Activated naive CD8-positive, alpha-beta T cell treated with anti-CD3 and anti-CD28 coated beads, Interleukin-2, amount 50 U/mL, for 16 hours (primary cell): ENCODE results near the gene TMC3.

Experiments used
- DNase-seq: peaks from one replicate; pipeline ENCODE4 v3.0.0-alpha.2; 2020; ENCODE audit warnings: low read depth, low spot score

Gene TMC3

DNA sequence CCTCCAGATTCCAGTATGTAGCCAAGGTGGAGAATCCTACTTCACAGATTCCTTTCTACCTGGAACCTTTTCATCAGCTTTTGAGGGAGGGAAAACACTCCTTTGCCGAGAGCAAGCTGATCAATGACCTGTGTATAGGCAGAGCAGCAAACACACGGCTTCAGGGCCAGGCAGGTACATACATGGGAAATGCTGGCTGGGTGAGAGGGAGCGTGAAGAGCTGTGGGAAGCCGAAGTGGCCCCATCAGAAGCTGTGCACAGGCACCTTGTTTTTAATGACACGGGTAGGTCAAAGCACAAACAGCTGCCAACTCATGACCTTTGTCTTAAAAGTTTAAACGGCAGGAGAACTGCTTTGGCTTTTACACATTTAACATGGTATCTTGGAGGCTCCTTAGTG, 75.4 kb downstream of the TMC3 start:
- no peak for DNase-seq

DNA sequence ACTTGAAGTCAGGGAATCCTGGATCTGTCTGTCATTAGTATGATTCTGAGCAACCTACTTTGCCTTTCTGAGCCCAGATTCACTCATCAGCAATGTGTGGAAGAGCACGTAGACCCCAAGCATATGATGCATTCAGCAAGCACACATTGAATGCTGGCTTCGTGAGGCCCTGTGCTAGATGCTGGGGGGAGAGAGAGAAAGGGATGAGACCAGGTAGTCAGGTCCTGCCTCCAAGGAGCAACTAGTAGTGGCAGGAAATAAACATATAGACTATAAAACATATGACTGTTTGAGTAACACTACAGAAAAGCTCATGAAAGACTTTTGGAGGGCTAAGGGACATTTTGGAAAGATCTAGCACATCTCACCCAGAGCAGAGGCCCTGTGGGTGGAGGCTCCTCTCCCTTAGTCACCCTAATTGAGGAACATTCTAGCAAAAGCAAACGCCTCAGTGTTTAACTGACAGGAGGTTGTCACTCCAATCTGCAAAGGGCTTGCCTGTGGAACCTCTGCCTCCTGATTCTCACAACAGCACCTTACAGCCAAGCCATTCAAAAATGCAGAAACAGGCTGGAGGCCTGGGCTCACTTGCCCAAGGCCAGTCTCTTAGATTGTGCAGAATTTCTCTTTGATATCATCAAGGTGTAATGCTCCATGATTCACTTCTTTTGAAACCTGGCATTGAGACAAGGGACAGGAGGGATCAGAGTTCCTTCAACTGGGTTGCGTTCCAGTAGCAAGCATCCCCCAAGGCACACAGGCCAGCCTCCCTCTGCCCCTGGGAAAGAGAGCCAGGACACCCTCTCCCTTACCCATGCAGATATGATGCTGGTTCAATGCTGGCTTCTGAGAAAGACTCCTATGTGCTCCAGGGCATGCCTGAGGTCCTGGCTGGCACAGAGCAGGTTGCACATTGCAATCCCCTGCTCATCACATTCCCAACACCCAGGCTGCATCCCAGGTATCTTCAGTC, 76.1 kb downstream of the TMC3 start:
- DNase-seq = no peak

DNA sequence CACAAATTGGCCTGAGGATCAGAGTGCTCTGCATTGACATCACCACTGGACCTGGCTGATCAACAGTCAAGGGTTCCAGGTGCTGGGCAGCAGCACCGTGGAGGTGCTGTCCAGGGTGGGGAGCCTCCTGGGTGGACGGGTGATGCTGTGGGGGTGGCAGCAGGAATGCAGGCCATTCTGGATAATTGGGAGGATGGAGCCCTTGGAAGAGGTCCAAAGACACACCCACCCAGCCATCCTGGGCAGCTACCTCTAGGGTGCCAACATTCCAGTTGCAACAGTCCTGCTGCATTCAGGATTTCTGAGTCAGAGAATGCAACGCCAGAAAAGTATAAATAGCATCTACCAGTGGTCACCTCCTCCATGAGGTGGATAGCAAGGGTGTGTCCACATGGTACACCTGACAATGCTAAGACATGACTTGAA, 76.9 kb downstream of the TMC3 start:
- DNase-seq = no peak

DNA sequence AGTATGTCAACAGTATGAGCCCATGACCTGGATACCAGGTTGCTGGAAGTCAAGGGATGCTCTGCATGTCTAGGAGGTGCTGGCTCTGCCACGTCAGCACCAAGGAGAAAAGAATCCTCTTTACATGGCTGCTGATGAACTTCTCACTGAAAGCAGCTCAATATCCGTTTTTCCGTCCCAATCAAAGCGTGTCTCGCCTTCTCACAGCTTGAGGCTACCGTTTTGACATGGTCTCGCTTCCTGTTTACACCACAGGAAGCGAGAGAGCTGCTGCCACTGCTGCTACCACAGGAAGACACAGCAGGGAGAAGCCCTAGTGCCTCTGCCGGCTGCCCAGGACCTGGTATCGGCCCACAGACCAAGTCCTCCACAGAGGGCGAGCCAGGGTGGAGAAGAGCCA, 77.3 kb downstream of the TMC3 start:
- DNase-seq = peak; percentile 50

DNA sequence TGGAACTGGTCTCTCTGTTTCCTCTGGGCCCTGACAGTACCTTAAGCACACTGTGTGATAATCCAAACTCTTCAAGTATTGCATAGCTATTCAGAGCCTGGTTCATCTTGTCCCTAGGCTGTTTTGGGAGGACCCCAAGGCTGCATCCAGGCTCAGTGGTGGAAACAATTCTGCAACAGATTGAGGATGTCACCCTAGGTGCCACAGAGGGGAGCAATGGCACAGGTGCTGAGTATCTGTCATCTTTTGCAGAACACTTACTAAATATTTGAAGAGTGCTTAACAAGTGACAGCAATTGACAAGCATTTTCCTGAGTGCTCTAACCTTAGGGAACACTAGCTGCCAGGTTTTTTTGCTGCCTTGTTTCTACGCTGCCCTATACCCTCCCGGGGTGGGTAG, 77.8 kb downstream of the TMC3 start:
- no peak for DNase-seq

DNA sequence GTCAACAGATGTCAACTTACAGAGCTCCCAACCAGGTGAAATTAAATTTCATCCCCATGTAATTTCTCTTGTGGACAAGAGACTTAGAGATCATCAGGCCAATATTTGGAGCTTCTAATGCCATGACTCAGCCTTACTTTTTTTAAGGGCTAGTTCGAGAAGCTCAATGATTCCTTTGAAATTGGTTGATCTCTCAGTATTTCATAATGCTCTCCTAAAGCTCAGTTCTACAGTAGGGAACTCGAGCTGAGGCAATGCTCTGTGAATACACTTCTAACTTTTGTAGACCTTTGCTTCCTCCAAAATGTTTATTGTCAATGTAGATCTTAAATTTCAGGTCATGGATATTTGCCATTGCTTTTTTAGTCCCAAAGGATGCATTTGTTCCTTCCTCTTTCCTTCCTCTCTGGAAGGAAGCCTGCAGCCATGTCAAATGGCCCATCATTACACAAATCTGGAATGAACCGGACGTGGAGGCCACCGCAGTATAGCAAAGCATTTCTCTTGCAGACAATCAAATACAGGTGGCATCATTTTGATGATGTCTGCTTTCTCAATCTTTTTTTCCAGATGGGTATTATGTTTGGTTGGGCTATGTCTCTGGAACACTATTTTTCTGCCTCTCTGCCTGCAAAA, 78.4 kb downstream of the TMC3 start:
- no peak for DNase-seq

DNA sequence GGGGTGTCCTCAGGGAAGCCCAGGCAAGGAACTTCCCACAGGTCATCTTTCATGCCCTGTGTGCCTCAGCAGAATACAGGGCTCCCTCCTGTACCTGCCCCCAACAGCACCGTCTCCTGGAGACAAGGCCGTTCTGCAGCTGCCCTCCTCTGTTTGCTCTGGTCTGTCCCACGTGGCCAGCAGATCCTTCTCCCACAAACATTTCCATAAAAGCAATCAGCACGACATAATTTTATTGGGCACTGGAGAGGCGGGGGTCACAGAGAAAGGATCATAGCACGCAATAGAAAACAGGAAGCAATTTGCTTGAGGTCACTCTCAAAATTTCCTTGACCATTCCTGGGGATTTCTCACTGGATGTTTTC, 79.5 kb downstream of the TMC3 start:
- no peak for DNase-seq

DNA sequence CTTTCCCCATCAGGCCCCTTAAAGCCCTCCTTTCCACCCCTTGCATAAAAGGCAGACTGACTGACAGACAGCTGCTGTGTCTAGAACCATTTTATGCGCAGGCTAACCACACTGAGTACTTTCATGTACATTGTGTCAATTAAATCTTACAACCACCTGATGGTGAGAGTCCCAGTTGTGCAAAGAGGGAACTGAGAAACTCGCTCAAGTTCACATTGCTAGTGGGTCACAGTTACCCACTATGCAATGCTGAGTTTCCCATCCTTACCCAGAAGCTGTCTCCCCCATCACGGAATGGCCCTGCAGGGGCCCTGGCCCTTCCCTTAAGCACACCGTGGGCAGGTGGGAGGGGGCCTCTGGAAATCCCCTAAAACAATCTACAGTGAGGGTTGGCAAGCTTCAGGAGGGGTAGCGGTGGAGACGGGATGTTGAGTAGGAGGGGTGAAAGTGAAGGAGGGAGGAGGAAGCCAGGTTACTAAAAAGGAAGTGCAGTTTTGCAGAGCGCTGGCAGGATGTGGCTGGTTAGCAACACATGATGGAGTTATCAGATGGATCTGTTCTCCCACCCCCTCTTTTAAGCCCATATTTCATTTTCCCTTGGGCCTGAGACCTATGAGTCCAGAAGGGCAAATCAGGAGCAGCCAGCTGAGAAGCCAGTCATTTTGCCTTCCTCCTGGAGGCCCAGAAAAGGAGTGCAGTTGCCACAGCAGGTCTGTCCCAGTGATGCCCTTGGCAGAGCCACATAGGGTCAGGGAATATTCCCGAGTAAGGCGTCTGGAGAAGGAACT, 80.1 kb downstream of the TMC3 start:
- peak; percentile 66 for DNase-seq

DNA sequence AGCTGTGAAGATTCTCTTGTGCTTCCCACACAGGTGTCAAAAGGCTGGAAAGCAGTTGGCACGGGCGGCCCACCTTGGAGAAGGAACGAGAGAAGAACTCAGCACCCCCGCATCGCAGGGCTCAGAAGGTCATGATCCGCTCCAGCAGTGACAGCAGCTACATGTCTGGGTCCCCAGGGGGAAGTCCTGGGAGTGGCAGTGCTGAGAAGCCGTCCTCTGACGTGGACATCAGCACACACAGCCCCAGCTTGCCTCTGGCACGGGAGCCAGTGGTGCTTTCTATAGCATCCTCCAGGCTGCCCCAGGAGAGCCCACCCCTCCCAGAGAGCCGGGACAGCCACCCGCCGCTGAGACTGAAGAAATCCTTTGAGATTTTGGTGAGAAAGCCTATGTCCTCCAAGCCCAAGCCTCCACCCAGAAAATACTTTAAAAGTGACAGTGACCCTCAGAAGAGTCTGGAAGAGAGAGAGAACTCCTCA, 81.5 kb downstream of the TMC3 start:
- DNase-seq = no peak

DNA sequence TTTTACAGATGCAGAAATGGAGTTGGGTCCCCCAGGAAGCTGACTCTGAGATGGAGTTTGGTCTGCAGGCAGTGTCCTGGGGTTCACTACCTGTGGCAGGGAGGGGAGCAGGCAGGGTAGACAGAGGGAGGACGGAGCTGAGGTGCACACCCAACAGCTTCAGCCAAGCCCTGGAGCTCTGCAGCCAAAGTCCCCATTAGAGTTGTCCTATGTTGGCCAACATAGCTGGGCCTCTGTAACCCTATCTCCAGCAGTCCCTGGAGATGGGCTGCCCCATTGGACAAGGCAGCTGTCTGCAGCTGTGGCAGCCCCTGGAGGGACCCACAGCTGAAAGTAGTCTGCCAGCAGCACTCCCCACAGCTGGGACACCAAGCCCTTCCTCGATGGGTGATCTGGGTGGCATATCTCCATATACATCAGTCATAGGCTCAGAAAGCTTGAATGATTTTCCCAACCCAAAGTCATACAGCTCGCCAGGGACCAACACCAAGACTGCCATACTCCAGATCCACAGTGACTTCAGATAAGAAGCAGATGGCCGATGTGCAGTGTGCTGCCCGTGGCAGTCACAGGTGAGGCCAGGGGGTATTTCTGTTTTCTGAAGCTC, 82.0 kb downstream of the TMC3 start:
- DNase-seq = no peak

DNA sequence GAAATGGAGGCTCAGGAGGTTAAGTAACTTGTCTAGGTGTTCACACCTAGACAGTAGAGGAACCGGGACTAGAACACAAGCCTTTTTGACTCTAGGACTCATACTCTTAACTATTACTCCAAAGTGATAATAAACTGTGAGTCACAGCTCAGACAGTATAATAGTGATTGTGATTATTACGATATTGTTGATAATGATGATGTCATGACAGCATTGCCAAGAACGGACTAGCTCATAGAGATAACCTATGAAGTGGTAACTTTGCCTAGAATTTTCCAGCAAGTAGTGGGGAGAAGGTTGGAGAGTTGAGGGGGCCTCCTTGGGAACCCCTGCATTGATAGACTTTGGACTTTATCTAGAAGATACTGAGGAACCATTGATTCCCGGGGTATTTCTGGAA, 84.1 kb downstream of the TMC3 start:
- DNase-seq = no peak

DNA sequence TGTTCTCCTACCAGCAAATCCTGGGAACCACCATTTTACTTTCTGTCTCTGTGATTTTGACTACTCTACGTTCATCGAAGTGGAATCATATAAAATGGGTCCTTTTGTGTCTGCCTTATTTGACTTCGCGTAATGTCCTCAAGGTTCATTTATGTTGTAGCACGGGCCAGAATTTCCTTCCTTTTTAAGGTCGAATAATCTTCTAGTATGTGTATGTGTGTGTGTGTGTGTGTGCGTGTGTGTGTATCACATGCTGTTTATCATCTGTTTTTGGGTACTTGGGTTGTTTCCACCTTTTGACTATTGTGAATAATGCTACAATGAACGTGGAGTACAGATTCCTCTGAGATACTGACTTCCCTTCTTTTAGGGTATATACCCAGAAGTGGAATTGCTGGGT, 85.4 kb downstream of the TMC3 start:
- DNase-seq = no peak

DNA sequence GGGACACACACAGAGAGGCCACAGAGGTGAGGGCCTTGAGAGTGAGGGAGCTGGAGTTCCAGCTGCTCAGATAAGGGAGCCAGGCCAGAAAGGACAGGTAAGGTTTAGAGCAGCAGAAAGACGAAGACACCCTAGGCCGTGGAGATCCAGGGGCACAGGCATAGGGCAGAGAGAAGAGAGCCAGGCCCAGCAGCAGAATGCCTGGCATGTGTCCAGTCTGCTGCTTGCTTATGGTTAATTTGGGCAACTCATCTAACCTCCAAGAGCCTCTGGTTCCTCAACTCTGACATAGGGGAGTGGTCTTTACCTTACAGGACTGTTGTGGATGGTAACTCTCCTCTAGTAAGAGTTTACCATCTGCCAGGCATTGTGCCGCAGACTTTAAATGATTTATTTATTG, 86.0 kb downstream of the TMC3 start:
- DNase-seq = no peak

DNA sequence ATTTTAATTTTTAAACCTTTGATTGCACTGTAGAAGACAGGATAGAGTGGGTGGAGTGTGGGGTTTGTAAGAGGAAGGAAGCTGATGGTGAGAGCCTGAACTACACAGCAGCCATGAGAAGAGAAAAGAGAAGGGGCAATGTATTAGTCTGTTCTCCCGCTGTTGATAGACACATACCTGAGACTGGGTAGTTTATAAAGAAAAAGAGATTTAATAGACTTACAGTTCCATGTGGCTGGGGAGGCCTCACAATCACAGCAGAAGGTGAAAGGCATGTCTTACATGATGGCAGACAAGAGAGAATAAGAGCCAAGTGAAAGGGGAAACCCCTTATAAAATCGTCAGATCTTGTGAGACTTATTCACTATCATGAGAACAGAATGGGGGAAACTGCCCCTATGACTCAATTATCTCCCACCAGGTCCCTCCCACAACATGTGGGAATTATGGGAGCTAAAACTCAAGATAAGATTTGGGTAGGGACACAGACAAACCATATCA, 87.3 kb downstream of the TMC3 start:
- DNase-seq = no peak

DNA sequence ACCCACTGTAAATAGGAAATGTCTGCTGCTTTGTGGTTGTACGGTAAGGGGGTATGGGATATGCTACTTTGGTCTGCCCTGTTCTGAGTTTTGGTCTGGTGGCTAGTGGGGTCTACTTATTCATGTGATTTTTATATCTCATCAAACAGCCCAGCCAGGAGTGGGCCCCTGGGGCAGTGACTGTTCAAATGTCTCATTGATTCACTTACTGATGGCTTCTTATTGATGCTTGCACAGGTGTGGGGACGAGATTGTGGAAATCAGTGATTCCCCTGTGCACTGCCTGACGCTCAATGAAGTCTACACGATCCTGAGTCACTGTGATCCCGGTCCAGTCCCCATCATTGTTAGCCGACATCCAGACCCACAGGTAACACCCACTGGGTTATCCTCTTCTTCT, 88.6 kb downstream of the TMC3 start:
- DNase-seq = no peak

DNA sequence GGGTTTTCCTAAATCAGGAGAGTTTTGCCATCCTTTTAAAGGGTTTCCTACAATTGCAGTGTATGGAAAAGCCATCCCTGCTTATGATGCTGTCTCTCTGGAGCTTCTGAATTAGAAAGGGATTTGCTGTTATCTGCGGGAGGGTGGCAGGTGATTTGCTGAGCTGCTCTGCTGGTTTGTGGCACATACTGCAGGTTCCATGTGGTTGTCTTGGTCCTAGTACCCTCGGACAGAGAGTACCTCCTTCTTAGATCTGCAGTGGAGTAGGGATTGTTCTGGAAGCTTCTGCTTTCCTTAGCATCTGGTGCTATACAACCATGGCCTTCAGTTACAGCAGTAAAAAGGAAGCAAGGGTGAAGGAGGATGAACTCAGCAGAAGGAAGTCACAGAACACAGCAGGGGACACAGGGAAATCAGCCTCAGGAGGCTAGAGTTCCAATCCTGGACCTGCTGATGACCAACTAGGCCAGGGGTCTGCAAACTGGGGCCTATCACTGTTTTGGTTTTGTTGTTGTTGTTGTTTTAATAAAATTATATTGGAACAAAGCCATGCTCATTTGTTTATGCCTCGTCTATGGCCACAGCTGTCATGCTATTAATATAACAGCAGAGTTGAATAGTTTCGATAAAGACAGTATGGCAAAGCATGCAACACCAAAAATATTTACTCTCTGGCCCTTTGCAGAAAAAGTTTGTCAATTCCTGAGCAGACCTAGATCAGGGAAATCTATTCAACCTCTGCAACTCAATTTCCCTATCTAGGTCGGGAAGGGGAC, 89.6 kb downstream of the TMC3 start:
- DNase-seq = no peak

DNA sequence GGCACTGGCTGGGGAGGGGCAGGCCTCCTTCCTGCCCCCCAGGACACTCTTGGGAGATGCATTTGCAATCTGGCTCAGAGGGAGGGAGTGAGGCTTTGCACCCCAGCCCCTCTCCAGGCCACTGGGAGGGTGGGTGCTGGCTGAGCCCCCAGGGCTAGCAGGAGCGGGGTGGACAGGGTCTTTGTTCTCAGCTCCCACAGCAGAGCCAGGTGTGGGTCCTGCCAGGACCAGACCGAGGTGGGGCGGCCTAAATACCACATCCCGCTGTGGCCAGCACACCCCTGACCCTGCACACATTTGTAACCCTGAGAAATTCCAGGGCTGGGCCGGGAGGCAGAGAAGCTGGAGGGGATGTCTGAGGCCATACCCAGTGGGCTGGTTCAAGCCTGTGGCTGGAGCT, 91.1 kb downstream of the TMC3 start:
- DNase-seq = no peak

DNA sequence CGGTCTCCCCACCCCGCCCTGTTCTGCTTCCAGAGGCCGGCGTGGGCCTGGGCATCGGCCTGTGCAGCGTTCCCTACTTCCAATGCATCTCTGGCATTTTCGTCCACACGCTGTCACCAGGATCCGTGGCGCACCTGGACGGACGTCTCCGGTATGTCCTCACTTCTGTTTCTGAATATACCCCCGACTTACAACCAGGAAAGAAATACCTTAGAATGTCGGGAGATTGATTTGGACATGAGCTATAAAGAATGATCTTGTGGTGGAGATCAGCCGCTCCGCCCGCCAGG, 91.5 kb downstream of the TMC3 start:
- DNase-seq = no peak

DNA sequence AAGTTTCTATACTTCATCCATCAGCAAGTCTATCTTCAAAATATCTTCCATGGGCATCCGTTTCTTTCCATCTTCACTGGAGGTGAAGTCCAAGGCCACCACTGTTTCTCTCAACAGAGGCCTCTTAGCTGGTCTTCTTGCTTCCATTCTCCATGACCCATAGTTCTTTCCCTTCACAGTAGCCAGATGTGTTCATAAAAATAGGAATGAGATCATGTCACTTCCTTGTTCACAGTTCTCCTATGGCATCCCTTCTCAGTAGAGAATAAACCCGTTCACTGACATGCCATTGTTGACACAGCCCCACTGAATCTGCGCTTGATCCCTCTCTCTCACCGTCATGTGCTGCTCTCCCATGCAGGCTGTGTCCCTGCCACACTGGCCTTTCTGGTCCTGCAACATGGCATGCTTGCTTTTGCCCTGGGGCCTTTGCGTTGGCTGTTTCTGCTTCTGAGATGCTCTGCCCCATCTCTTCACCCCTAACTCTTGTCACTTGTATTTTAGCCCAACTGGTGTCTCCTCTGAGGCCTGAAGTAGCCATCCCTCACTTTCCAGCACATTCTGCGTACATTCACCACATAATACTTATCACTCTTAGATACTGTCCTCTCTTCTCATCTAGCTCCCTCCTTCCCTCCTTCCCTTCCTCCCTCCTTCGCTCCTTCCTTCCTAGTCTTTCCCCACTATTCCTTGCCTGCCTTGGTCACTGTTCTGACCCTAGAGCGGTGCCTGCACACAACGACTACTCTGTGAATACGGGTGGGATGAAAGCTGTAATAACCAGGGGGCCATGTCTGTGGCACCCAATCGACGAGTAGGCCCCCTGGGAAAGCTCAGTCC, 92.0 kb downstream of the TMC3 start:
- no peak for DNase-seq

DNA sequence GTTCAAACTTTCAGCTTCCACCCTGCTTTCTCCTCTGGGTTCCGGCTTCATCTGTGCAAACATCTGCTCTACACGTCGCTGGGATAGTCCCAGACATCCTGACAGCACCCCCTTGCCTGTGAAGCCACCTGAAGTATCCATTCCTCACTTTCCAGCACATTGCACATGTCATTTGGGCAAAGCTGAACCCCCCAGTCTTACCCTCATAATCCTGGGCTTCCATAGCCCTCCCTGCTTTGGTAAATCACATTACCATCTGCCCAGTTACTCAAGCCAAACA, 92.6 kb downstream of the TMC3 start:
- DNase-seq = no peak
